Raji (cell line): ENCODE data around the gene USP35.

Source experiments
- POLR2A ChIP-seq: IDR thresholded peaks from 2 replicates; pipeline ENCODE4 v1.6.1; 2011; ENCODE audit warnings: low read depth, low read length, control low read depth; ENCODE audit not compliant: insufficient read depth

The USP35 gene

DNA sequence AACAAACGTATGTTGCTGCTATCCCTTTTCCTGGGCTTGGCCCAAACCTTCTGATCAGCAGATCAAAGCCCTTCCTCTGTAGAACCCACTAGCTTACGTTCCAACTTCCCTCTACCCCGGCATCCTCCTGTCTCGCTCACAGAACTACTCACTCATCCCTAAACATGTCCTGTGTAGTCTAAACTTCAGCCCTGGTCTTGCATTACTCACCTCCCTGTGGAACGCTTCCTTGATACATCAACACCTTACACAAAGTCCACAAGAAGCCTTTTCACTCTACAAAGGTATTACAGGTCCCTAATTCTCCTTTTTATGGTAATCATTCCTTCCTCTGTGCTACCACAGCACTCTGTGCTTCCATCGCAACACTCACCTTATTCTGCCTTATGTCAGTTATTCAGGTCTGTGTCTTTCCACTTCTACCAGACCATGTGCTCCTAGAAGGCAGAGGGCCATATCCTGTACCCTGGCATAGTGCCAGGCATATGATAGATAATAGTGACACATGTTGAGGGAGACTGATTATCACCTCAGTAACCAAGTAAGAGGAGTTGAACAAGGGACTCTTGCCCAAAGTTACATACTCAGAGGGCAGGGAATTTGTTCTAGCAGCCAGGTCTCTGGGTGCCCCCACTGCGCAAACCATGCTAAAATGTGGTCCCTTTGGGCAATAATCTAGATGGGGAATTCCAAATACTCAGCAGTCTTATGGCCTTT is 41.6 kb downstream of the USP35 start:
- no peak for TF ChIP-seq POLR2A

DNA sequence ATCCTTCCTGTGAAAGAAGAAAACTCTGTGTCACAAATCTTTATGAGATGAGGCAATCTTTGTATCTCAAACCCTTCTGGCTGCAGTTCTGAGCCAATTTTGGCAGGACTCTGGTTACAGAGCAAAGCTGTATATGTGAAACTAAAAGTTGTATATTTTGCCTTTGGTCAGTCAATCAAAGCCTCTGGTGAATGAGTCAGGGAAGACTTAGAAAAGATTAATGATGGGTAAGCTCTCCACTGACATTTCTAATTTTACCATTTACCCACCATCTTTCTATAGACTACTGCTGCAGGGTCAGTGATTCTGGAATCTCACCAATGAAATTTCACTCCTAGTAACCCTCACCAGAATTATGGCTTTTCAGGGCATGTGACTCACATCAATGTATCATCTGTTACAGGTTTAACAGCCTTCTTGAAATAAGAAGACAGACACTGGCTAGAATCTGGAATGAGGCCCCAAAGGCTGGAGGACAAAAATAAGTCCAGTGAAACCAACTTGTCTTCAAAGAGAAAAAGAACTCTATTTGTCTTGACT is 43.3 kb downstream of the USP35 start:
- no peak for TF ChIP-seq POLR2A

DNA sequence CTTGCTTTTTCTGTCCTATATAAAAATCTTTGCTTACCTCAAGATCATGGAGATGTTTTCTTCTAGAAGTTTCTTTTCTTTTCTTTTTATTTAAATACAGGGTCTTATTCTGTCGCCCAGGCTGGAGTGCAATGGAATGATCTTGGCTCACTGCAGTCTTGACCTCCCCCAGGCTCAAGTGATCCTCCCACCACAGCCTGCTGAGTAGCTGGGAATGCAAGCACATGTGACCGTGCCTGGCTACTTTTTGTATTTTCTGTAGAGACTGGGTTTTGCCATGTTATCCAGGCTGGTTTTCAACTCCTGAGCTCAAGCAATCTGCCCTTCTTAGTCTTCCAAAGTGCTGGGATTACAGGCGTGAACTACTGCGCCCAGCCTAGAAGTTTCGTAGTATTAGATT is 45.3 kb downstream of the USP35 start:
- TF ChIP-seq POLR2A: no peak

DNA sequence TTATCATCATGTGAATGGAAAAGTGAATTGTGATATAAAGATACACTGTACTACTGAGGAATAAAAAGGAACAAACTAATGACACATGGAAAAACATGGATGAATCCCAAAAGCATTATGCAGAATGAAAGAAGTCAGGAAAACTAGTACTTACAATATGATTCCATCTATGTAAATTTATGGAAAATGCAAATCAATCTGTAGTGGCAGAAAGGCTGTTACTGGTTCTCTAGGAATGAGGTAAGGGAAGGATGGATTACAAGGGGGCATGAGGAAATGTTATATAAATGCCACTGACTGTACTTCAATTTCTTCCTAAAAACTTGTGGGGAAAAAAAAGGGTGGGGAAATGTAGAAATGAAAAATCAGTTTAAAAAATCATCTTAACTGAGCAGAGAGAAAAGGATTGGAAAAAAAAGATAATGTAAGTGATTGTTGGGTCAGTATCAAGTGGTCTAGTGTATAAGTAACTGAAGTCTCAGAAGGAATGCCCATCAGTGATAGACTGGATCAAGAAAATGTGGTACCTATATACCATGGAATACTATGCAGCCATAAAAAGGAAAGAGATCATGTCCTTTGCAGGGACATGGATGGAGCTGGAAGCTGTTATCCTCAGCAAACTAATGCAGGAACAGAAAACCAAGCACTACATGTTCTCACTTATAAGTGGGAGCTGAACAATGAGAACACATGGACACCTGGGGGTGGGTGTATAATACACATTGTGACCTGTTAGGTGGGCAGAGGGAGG is 48.8 kb downstream of the USP35 start:
- no peak for TF ChIP-seq POLR2A

DNA sequence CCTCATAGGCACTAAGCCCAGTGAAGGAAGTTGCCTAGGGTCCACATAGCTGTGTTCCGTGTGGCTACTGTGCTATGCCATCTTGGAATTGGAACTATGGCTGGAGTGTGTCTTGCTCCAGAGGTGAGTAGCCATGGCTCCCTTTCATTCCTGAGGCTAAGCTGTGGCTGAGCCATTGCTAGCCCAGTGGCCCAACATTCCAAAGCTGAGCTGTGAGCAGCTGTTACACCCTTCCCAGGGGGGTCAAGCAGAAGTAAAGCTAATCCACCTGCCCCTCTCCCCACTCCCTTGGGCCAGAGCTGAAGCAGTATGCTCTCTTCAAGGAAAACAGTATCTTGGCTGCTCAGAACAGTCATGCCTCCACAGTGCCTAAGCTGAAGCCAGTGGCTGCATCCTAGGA is 51.1 kb downstream of the USP35 start:
- TF ChIP-seq POLR2A: no peak

DNA sequence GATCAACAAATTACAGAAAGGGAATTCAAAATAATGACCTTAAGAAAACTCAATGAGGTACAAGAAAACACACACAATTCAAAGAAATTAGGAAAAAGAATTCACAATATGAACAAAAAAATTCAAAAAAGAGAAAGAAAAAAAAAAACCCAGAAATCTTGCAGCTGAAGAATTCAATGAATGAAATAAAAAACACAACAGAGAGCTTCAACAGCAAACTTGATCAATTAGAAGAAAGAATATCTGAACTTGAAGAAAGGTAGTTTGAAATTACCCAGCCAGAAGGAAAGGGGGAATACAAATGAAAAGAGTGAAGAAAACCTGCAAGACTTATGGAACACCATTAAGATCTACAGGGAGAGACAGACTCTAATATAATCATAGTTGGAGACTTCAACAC is 52.8 kb downstream of the USP35 start:
- no peak for TF ChIP-seq POLR2A

DNA sequence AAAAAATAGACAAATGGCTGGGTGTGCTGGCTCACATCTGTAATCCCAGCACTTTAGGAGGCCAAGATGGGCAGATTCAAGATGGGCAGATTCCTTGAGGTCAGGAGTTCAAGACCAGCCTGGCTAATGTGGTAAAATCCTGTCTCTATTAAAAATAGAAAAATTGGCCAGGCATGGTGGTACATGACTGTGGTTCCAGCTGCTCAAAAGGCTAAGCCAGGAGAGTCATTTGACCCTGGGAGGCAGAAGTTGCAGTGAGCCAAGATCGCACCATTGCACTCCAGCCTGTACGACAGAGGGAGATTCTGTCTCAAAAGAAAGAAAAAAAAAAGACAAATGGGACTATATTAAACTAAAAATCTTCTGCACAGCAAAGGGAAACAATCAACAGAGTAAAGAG is 55.4 kb downstream of the USP35 start:
- no peak for TF ChIP-seq POLR2A

DNA sequence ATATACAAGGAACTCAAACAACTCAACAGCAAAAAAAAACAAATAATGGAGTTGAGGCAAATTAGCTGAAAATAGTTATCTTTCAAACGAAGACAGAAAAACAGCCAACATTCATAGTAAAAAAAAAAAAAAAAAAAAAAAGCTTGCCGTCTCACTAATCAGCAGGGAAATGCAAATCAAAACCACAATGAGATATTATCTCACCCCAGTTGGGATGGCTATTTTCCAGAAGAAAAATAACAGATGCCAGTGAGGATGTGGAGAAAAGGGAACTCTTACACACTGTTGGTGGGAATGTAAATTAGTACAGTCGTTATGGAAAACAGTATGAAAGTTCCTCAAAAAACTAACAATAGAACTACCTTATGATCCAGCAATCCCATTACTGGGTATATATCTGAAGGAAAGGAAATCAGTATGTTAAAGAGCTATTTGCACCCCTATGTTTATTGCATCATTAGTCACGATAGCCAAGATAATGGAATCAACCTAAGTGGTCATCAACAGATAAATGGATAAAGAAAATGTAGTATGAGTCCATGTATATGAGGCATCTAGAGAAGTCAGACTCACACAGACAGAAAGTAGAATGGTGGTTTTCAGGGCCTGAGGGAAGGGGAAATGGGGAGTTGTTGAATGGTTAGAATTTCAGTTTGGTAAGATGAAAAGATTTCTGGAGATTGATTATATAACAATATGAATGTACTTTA is 56.0 kb downstream of the USP35 start:
- no peak for TF ChIP-seq POLR2A

DNA sequence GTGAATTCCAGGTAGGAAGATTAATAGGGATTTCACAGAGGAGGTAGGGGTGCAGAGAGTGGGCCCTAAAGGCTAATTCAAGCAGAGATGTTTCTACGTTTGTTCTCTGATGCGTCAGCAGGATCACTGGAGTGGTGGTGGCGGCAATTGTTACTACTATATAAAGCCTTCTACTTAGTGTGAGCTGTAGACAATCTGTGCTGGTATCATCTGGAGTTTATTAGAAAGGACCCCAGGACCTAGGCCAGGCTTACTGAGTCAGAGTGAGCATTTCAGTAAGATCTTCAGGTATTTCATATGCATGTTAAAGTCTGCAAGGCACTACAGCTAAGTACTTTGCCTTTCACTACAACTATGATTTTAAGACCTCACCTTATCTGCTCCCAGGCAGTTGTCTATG is 59.5 kb downstream of the USP35 start:
- no peak for TF ChIP-seq POLR2A

DNA sequence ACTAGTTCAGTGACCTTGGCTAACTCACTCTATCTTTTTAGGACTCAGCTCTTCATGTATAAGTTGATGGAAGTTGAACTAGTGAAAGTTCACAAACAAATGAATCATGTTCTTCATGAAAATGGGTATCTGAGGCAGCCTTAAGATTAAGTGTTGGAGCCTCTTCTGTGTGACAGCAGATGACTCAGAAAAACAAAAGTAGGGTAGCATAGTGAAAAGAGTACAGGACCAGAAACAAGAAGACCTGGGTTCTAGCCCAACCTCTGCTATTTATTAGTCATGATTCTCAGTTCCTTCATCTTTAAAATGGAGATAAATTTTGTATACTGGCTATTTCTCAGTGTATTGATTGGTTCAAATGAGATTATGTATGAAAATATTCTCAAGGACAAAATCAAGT is 60.2 kb downstream of the USP35 start:
- TF ChIP-seq POLR2A: no peak

DNA sequence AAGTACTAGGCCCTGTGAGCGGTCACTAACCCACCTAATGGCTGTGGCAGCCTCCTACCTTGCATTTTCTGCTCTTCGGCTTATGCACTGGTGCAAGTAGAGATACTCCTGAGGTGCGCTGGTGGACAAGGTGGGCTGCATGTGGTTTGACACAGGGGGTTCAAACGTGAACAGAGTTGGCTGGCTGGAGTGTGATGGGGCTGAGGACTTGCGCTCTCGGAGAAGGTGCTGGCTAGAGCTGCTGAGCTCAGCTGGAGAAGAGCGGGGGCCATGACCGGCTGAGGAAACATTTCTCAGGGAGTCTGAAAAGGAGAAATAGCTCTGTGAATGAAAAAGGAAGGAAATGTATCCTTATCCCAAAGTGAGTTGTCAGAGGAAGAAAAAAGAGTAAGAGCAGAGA is 61.4 kb downstream of the USP35 start:
- no peak for TF ChIP-seq POLR2A

DNA sequence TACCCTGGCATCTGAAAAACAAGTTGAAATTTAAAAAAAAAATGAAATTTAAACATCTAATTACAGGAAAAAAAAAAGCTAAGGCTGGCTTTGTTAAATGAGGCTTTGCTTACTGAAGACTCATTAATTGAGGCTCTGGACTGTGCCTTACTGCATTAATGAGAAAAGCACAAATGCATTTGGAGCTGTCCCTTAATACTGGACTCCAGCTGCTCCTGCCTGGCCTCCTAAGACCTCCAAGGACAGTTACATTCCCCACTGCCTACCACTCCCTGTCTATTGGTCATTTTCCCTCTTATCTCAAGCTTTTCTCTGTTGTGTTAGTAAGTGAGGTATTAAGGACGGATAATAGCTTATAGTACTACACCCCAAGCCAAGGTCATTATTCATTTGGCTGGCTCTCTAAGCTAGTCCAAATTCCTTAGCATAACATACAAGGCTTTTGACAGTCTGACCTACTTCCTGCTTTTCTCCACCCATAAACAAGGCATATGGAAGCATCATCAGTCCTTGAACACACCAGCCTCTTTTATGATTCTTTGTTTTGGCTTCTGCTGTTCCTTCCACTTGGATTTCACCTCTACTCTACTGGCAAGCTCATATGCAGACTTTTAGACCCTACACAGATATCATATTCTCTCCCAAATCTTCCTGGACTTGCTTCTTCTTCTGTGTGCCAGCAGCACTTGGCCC is 62.5 kb downstream of the USP35 start:
- TF ChIP-seq POLR2A: no peak

DNA sequence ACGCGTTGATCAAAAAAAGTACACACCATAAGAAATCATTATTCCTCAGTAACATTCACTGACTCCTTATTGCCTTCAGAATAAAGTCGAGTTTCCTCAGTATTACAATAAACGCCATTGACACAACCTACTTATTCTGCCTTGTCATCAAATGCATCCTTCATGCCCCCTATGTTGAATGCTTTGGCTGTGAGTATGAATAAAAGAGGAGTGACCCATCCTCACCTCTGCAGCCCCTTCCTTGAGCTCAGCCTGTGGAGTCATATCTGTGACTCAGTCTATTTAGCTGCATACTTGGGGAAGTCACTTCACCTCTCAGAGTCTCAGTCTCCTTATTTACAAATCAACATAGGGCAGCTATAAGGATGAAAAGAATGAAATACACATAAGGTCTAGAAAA is 65.1 kb downstream of the USP35 start:
- no peak for TF ChIP-seq POLR2A

DNA sequence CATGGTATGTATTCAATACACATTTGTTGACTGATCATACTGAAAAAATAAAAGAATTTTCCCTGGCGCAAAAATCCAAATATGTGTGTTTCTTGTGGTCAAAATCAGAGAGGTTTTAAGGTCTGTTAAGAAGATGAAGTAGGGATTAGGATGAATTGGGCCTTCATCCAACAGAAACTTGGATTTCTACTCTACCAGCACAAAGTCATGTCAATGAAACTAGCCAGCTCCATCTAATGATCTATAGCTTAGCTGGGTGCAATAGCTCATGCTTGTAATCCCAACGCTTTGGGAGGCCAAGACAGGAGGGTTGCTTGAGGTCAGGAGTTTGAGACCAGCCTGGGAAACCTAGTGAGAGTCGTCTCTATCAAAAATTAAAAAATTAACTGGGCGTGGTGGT is 65.5 kb downstream of the USP35 start:
- TF ChIP-seq POLR2A: no peak

DNA sequence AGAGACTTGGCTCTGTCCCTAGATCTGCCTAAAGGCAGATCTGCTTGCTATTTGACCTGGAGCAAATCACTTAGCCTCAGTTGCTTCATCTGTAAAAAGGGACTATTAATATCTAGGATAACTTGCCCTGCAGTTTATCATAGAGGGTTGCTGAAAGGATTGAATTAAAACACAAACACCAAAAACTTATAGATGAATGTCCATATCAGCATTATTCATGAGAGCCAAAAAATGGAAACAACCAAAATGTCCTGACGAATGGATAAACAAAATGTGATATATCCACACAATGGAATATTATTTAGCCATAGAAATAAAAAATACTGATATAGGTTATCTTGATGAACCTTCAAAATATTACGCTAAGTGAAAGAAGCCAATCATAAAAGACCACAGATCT is 67.2 kb downstream of the USP35 start:
- no peak for TF ChIP-seq POLR2A
